Activated naive CD8-positive, alpha-beta T cell treated with anti-CD3 and anti-CD28 coated beads, Interleukin-2, amount 10 ng/mL, durations not matched to agents 7 days and 5 days (primary cell): ENCODE results near the gene KISS1. TPM values are rescaled to one million over a fixed set of nuclear protein-coding genes. Genes with fewer than 3 reads are reported as not detected.
"Not testable (repeated sequence)": the region's sequence is repeated elsewhere in the genome, so short reads cannot be mapped to it uniquely, and the experiment has no call there.

Experiments used
- ATAC-seq: fragments of 150-1000 bp; cut with Tn5 transposase; one replicate; pipeline ENCODE4 v1.10.0; 2021; ENCODE audit warnings: low read depth, moderate library complexity
- POLR2A ChIA-PET: fragments of 350-600 bp; sonication (Branson Sonifier 250); formaldehyde crosslinking; loops from one replicate; lab custom pipeline; 2021; ENCODE audit warnings: antibody characterized with exemption; lab: Charles Lee
- DNase-seq: peaks from one replicate; pipeline ENCODE4 v3.0.0; 2021
- H3K27ac Mint-ChIP-seq: one replicate; pipeline ENCODE4 v1.8.0; 2022; ENCODE audit warnings: mild to moderate bottlenecking, mixed read lengths
- H3K27me3 Mint-ChIP-seq: one replicate; pipeline ENCODE4 v1.8.0; 2022; ENCODE audit warnings: mild to moderate bottlenecking, moderate library complexity, mixed read lengths
- H3K36me3 Mint-ChIP-seq: one replicate; pipeline ENCODE4 v1.8.0; 2021; ENCODE audit warnings: mild to moderate bottlenecking, mixed read lengths
- H3K4me1 Mint-ChIP-seq: one replicate; pipeline ENCODE4 v1.8.0; 2021; ENCODE audit warnings: mixed read lengths
- H3K4me3 Mint-ChIP-seq: one replicate; pipeline ENCODE4 v1.8.0; 2022; ENCODE audit warnings: mild to moderate bottlenecking, moderate library complexity, mixed read lengths
- H3K9me3 Mint-ChIP-seq: one replicate; pipeline ENCODE4 v1.8.0; 2021; ENCODE audit warnings: mixed read lengths
- total RNA-seq, 2 experiments: library from RNA; stranded (reverse); gene quantifications; one replicate each; pipeline ENCODE4 v1.2.3, GENCODE V29; 2021

KISS1 gene
- total RNA-seq, result not detected

- no peak for DNase-seq
- Mint-ChIP-seq H3K4me1 (peaks cover 9% of the 10 kb centered on the region), H3K4me3 (no peak within 1 kb of the TSS), H3K27me3 (peaks cover 15% of the 10 kb centered on the region), H3K36me3 (no peaks in the 10 kb centered on the region), H3K27ac (no peak within 1 kb of the TSS), H3K9me3 (peaks cover 5% of the 10 kb centered on the region)
- no peak for ATAC-seq
- POLR2A ChIA-PET, result no interaction called here
These were observed at the start of gene KISS1 for GRCh38 chr1:204196068-204196795. Gene KISS1, minus strand, starts transcription at chr1:204196491. Its CDS starts 3,615 bp downstream, at chr1:204192876.

GRCh38 chr1:204242920-204243319, 46.6 kb upstream of the KISS1 start:
- DNase-seq, result no peak
- no peaks in the 10 kb centered on the region for H3K36me3 Mint-ChIP-seq
- POLR2A ChIA-PET, result no interaction called here
- no peak for ATAC-seq
- H3K4me1 Mint-ChIP-seq, result no peaks in the 10 kb centered on the region
- H3K27ac Mint-ChIP-seq, result no peak overlapping the region
- H3K4me3 Mint-ChIP-seq, result no peak overlapping the region
- H3K9me3 Mint-ChIP-seq, result no peaks in the 10 kb centered on the region
- H3K27me3 Mint-ChIP-seq, result peaks cover 2% of the 10 kb centered on the region

GRCh38 chr1:204241914-204242313, 45.6 kb upstream of the KISS1 start:
- no peak overlapping the region for H3K4me3 Mint-ChIP-seq
- H3K27ac Mint-ChIP-seq, result no peak overlapping the region
- DNase-seq, result no peak
- POLR2A ChIA-PET, result no interaction called here
- H3K27me3 Mint-ChIP-seq, result peaks cover 2% of the 10 kb centered on the region
- no peaks in the 10 kb centered on the region for H3K9me3 Mint-ChIP-seq
- no peaks in the 10 kb centered on the region for H3K4me1 Mint-ChIP-seq
- no peaks in the 10 kb centered on the region for H3K36me3 Mint-ChIP-seq
- no peak for ATAC-seq

GRCh38 chr1:204241050-204241449, 44.8 kb upstream of the KISS1 start:
- ATAC-seq, result no peak
- Mint-ChIP-seq H3K27me3 (peaks cover 2% of the 10 kb centered on the region), H3K36me3 (no peaks in the 10 kb centered on the region), H3K27ac (no peak overlapping the region), H3K4me3 (no peak overlapping the region), H3K4me1 (no peaks in the 10 kb centered on the region), H3K9me3 (no peaks in the 10 kb centered on the region)
- no peak for DNase-seq
- POLR2A ChIA-PET, result no interaction called here

GRCh38 chr1:204240233-204240632, 43.9 kb upstream of the KISS1 start:
- Mint-ChIP-seq H3K4me3 (no peak overlapping the region), H3K27me3 (peaks cover 5% of the 10 kb centered on the region)

GRCh38 chr1:204239401-204239800, 43.1 kb upstream of the KISS1 start:
- H3K27ac Mint-ChIP-seq, H3K27me3 Mint-ChIP-seq, ATAC-seq, DNase-seq, H3K36me3 Mint-ChIP-seq, POLR2A ChIA-PET, H3K4me1 Mint-ChIP-seq, H3K4me3 Mint-ChIP-seq, H3K9me3 Mint-ChIP-seq: not testable (repeated sequence)

More at GRCh38 chr1:204240233-204240632, 43.9 kb upstream of the KISS1 start:
- no peaks in the 10 kb centered on the region for H3K9me3 Mint-ChIP-seq
- DNase-seq, result no peak
- H3K27ac Mint-ChIP-seq, result no peak overlapping the region
- ATAC-seq, result no peak
- POLR2A ChIA-PET, result no interaction called here
- no peaks in the 10 kb centered on the region for H3K4me1 Mint-ChIP-seq
- no peaks in the 10 kb centered on the region for H3K36me3 Mint-ChIP-seq

GRCh38 chr1:204238520-204238919, 42.2 kb upstream of the KISS1 start:
- H3K4me3 Mint-ChIP-seq, H3K9me3 Mint-ChIP-seq, H3K36me3 Mint-ChIP-seq, H3K27ac Mint-ChIP-seq, H3K4me1 Mint-ChIP-seq, POLR2A ChIA-PET, DNase-seq, ATAC-seq, H3K27me3 Mint-ChIP-seq: not testable (repeated sequence)

- H3K36me3 Mint-ChIP-seq, POLR2A ChIA-PET, H3K4me3 Mint-ChIP-seq, H3K27ac Mint-ChIP-seq, DNase-seq, H3K27me3 Mint-ChIP-seq, H3K9me3 Mint-ChIP-seq, H3K4me1 Mint-ChIP-seq, ATAC-seq: not testable (repeated sequence)
These were observed 41.2 kb upstream of the KISS1 start for GRCh38 chr1:204237515-204237914.

- Mint-ChIP-seq H3K4me1 (no peaks in the 10 kb centered on the region), H3K4me3 (no peak overlapping the region), H3K36me3 (no peaks in the 10 kb centered on the region), H3K27ac (no peak overlapping the region), H3K9me3 (no peaks in the 10 kb centered on the region), H3K27me3 (peaks cover 4% of the 10 kb centered on the region)
- ATAC-seq (no peak), DNase-seq (no peak)
- POLR2A ChIA-PET, result interaction anchor here (0.6 kb wide), 1 partner anchor 36 kb away, joined by 3 read pairs; no protein-coding TSS in a partner anchor
These were observed 36.2 kb upstream of the KISS1 start for GRCh38 chr1:204232526-204232925.

- Mint-ChIP-seq H3K27me3 (peaks cover 2% of the 10 kb centered on the region), H3K36me3 (no peaks in the 10 kb centered on the region), H3K4me3 (no peak overlapping the region), H3K27ac (no peak overlapping the region), H3K4me1 (no peaks in the 10 kb centered on the region), H3K9me3 (no peaks in the 10 kb centered on the region)
- ATAC-seq, result no peak
- no peak for DNase-seq
- POLR2A ChIA-PET, result no interaction called here
These were observed 33.9 kb upstream of the KISS1 start for GRCh38 chr1:204230211-204230610.

GRCh38 chr1:204228896-204229295, 32.6 kb upstream of the KISS1 start:
- peaks cover 2% of the 10 kb centered on the region for H3K27me3 Mint-ChIP-seq
- POLR2A ChIA-PET, result no interaction called here
- ATAC-seq (no peak), DNase-seq (no peak)
- H3K27ac Mint-ChIP-seq, result no peak overlapping the region
- H3K9me3 Mint-ChIP-seq, result no peaks in the 10 kb centered on the region
- no peaks in the 10 kb centered on the region for H3K4me1 Mint-ChIP-seq
- no peak overlapping the region for H3K4me3 Mint-ChIP-seq
- no peaks in the 10 kb centered on the region for H3K36me3 Mint-ChIP-seq

GRCh38 chr1:204227996-204228785, 31.9 kb upstream of the KISS1 start:
- H3K4me1 Mint-ChIP-seq, result no peaks in the 10 kb centered on the region
- ATAC-seq (no peak), DNase-seq (no peak)
- H3K27ac Mint-ChIP-seq, result no peak overlapping the region
- H3K27me3 Mint-ChIP-seq, result no peaks in the 10 kb centered on the region
- no peaks in the 10 kb centered on the region for H3K9me3 Mint-ChIP-seq
- no peak overlapping the region for H3K4me3 Mint-ChIP-seq
- H3K36me3 Mint-ChIP-seq, result no peaks in the 10 kb centered on the region
- POLR2A ChIA-PET, result no interaction called here

GRCh38 chr1:204227351-204227750, 31.1 kb upstream of the KISS1 start:
- no peaks in the 10 kb centered on the region for H3K4me1 Mint-ChIP-seq
- DNase-seq (no peak), ATAC-seq (no peak)
- H3K27ac Mint-ChIP-seq, result no peak overlapping the region
- no peak overlapping the region for H3K4me3 Mint-ChIP-seq
- H3K9me3 Mint-ChIP-seq, result no peaks in the 10 kb centered on the region
- POLR2A ChIA-PET, result no interaction called here
- no peaks in the 10 kb centered on the region for H3K27me3 Mint-ChIP-seq
- no peaks in the 10 kb centered on the region for H3K36me3 Mint-ChIP-seq
